H9 (cell line): ENCODE data around the gene GAN. TPM values are rescaled to one million over a fixed set of nuclear protein-coding genes. Genes with fewer than 3 reads are reported as not detected.

Experiments used
- DNase-seq: peaks from one replicate; pipeline ENCODE4 v3.0.0-alpha.2; 2017
- H2AFZ ChIP-seq: one replicate; pipeline ENCODE4 v1.6.1; 2013; ENCODE audit warnings: mild to moderate bottlenecking, low read length, control low read depth, moderate library complexity
- H2AK5ac ChIP-seq: 2 replicates; pipeline ENCODE4 v1.6.1; 2013; ENCODE audit warnings: low read length, control low read depth, mixed read lengths; ENCODE audit not compliant: insufficient read length
- H2BK120ac ChIP-seq: one replicate; pipeline ENCODE4 v1.6.1; 2013; ENCODE audit warnings: low read depth, mild to moderate bottlenecking, low read length, control low read depth, inconsistent platforms; ENCODE audit not compliant: poor library complexity, severe bottlenecking
- H2BK12ac ChIP-seq: 2 replicates; pipeline ENCODE4 v1.6.1; 2013; ENCODE audit warnings: low read length, control low read depth, mixed read lengths, low read depth; ENCODE audit not compliant: insufficient read length
- H2BK15ac ChIP-seq: 2 replicates; pipeline ENCODE4 v1.6.1; 2013; ENCODE audit warnings: low read depth, low read length, control low read depth
- H2BK20ac ChIP-seq: one replicate; pipeline ENCODE4 v1.6.1; 2013; ENCODE audit warnings: low read depth, mild to moderate bottlenecking, low read length, control low read depth, inconsistent platforms; ENCODE audit not compliant: poor library complexity, severe bottlenecking
- H2BK5ac ChIP-seq: 2 replicates; pipeline ENCODE4 v1.6.1; 2013; ENCODE audit warnings: low read length, control low read depth, mixed read lengths; ENCODE audit not compliant: insufficient read length
- H3K14ac ChIP-seq: 2 replicates; pipeline ENCODE4 v1.6.1; 2013; ENCODE audit warnings: low read length, control low read depth; ENCODE audit not compliant: insufficient read depth
- H3K18ac ChIP-seq: 2 replicates; pipeline ENCODE4 v1.6.1; 2013; ENCODE audit warnings: low read depth, mild to moderate bottlenecking, mixed read lengths, low read length, control low read depth; ENCODE audit not compliant: insufficient read length
- H3K23ac ChIP-seq: 2 replicates; pipeline ENCODE4 v1.6.1; 2013; ENCODE audit warnings: low read length, control low read depth, mixed read lengths, low read depth; ENCODE audit not compliant: insufficient read length
- H3K23me2 ChIP-seq: 2 replicates; pipeline ENCODE4 v1.6.1; 2013; ENCODE audit warnings: low read depth, mild to moderate bottlenecking, mixed read lengths, low read length, control low read depth; ENCODE audit not compliant: insufficient read length, poor library complexity, severe bottlenecking
- H3K27ac ChIP-seq: 2 replicates; pipeline ENCODE4 v1.5.1; 2013; ENCODE audit warnings: low read length, control low read depth, mixed read lengths, low read depth; ENCODE audit not compliant: insufficient read length
- H3K27me3 ChIP-seq: 2 replicates; pipeline ENCODE4 v1.6.1; 2013; ENCODE audit warnings: low read length, control low read depth, inconsistent platforms; ENCODE audit not compliant: insufficient read depth
- H3K4ac ChIP-seq: 2 replicates; pipeline ENCODE4 v1.6.1; 2013; ENCODE audit warnings: low read depth, mild to moderate bottlenecking, control low read depth, inconsistent platforms, low read length, moderate library complexity
- H3K4me1 ChIP-seq: 2 replicates; pipeline ENCODE4 v1.6.1; 2013; ENCODE audit warnings: low read length, control low read depth, inconsistent platforms; ENCODE audit not compliant: insufficient read depth
- H3K4me2 ChIP-seq: 2 replicates; pipeline ENCODE4 v1.6.1; 2013; ENCODE audit warnings: low read length, control low read depth, mixed read lengths; ENCODE audit not compliant: insufficient read length, insufficient read depth
- H3K56ac ChIP-seq: 2 replicates; pipeline ENCODE4 v1.6.1; 2013; ENCODE audit warnings: low read depth, mild to moderate bottlenecking, mixed read lengths, low read length, control low read depth; ENCODE audit not compliant: insufficient read length
- H3K79me1 ChIP-seq: 2 replicates; pipeline ENCODE4 v1.6.1; 2013; ENCODE audit warnings: low read depth, mild to moderate bottlenecking, moderate library complexity, low read length, control low read depth, inconsistent platforms; ENCODE audit not compliant: insufficient read depth, poor library complexity, severe bottlenecking
- H3K79me2 ChIP-seq: 2 replicates; pipeline ENCODE4 v1.6.1; 2013; ENCODE audit warnings: low read length, control low read depth, inconsistent platforms; ENCODE audit not compliant: insufficient read depth
- H3K9ac ChIP-seq: 2 replicates; pipeline ENCODE4 v1.6.1; 2013; ENCODE audit warnings: low read length, control low read depth, mixed read lengths; ENCODE audit not compliant: insufficient read length; ENCODE audit errors: extremely low read depth
- H3K9me3 ChIP-seq: one replicate; pipeline ENCODE4 v1.6.1; 2013; ENCODE audit warnings: low read depth, low read length, inconsistent platforms; ENCODE audit not compliant: control insufficient read depth
- H3T11ph ChIP-seq: one replicate; pipeline ENCODE4 v1.6.1; 2013; ENCODE audit warnings: mild to moderate bottlenecking, low read length, control low read depth, inconsistent platforms
- H4K20me1 ChIP-seq: one replicate; pipeline ENCODE4 v1.6.1; 2013; ENCODE audit not compliant: control insufficient read depth, insufficient read length, insufficient read depth
- H4K5ac ChIP-seq: 2 replicates; pipeline ENCODE4 v1.6.1; 2013; ENCODE audit warnings: low read depth, mild to moderate bottlenecking, mixed read lengths, low read length, control low read depth; ENCODE audit not compliant: insufficient read length
- H4K8ac ChIP-seq: replicated peaks from 2 replicates; pipeline ENCODE4 v1.6.1; 2013; ENCODE audit warnings: low read length, control low read depth, mixed read lengths, low read depth; ENCODE audit not compliant: insufficient read length
- H4K91ac ChIP-seq: 2 replicates; pipeline ENCODE4 v1.6.1; 2013; ENCODE audit warnings: low read depth, mild to moderate bottlenecking, moderate library complexity, mixed read lengths, low read length, control low read depth; ENCODE audit not compliant: insufficient read length
- H3K27ac Mint-ChIP-seq, 3 experiments: 2 replicates in 2 of 3; 3 replicates in 1 of 3; pipeline ENCODE4 v1.8.0; 2020 to 2021; ENCODE audit warnings: mixed read lengths in 3 of 3, mild to moderate bottlenecking in 1 of 3, moderate library complexity in 1 of 3
- H3K27me3 Mint-ChIP-seq: 2 replicates; pipeline ENCODE4 v1.8.0; 2021; ENCODE audit warnings: low read depth, mild to moderate bottlenecking, moderate library complexity, mixed read lengths
- H3K36me3 Mint-ChIP-seq, 3 experiments: 2 replicates in 2 of 3; 3 replicates in 1 of 3; pipeline ENCODE4 v1.8.0; 2020 to 2021; ENCODE audit warnings: low read depth in 3 of 3, mixed read lengths in 3 of 3; ENCODE audit not compliant: insufficient read depth in 1 of 3
- H3K4me1 Mint-ChIP-seq, 2 experiments: 2 replicates each; pipeline ENCODE4 v1.8.0; 2020; ENCODE audit warnings: mixed read lengths in 2 of 2
- H3K4me3 Mint-ChIP-seq, 2 experiments: 2 replicates in 1 of 2; 3 replicates in 1 of 2; pipeline ENCODE4 v1.8.0; 2020 to 2021; ENCODE audit warnings: mild to moderate bottlenecking in 2 of 2, mixed read lengths in 2 of 2, moderate library complexity in 1 of 2
- H3K9me3 Mint-ChIP-seq, 2 experiments: 2 replicates in 1 of 2; 3 replicates in 1 of 2; pipeline ENCODE4 v1.8.0; 2020; ENCODE audit warnings: mild to moderate bottlenecking in 2 of 2, mixed read lengths in 2 of 2, moderate library complexity in 1 of 2
- CTCF ChIP-seq: fragments of 200-600 bp; sonication (generic); conservative IDR thresholded peaks from 3 replicates; pipeline ENCODE4 v1.8.0; 2021; ENCODE audit warnings: antibody characterized with exemption, mild to moderate bottlenecking
- WGBS: extraction: QIAGEN DNeasy Blood & Tissue Kit; methylation state at CpG from one replicate; pipeline ENCODE4 v1.1.7; 2013; ENCODE audit warnings: missing lambda C conversion rate, low lambda C conversion rate, mixed read lengths; ENCODE audit not compliant: insufficient read length; ENCODE audit errors: extremely low coverage; 5-methylcytosine and 5-hydroxymethylcytosine counted together
- total RNA-seq: library from RNA; stranded (reverse); gene quantifications from 2 replicates; pipeline ENCODE4 v1.2.1, GENCODE V29; 2021

The GAN gene
- total RNA-seq, 1 experiment from 2014 or later, result 20.9 TPM

GRCh38 chr16:81321039-81321438 lies 6.3 kb downstream of the GAN start:
- no peaks in the 10 kb centered on the region; the same call in 1 of the 2 replicates for H3K4me1 ChIP-seq
- no peak overlapping the region for H4K5ac ChIP-seq
- H2BK20ac ChIP-seq, result no peak overlapping the region
- no peak overlapping the region for H3K27ac ChIP-seq
- H4K20me1 ChIP-seq, result peaks cover 3% of the 10 kb centered on the region
- no peak overlapping the region for H3K56ac ChIP-seq
- no peaks in the 10 kb centered on the region for H3K27me3 Mint-ChIP-seq
- WGBS, result no CpG with 5 or more reads among the region's 2 CpGs
- no peaks in the 10 kb centered on the region for H3K9me3 Mint-ChIP-seq
- H4K91ac ChIP-seq, result no peak overlapping the region
- no peak overlapping the region for H2BK5ac ChIP-seq
- no peak for DNase-seq
- H2AK5ac ChIP-seq, result no peak overlapping the region
- no peaks in the 10 kb centered on the region for H3K9me3 ChIP-seq
- no peak overlapping the region for H3K23ac ChIP-seq
- no peak overlapping the region for H3K4me2 ChIP-seq
- no peak overlapping the region for H4K8ac ChIP-seq
- H2BK12ac ChIP-seq, result no peak overlapping the region
- no peak overlapping the region for H3K14ac ChIP-seq
- H2BK15ac ChIP-seq, result no peak overlapping the region
- peaks cover 24% of the 10 kb centered on the region; the same call in 1 of the 2 replicates for H3K79me2 ChIP-seq
- no peak overlapping the region for H2BK120ac ChIP-seq
- H3K27me3 ChIP-seq, result no peaks in the 10 kb centered on the region
- H3K18ac ChIP-seq, result no peak overlapping the region
- H3K27ac Mint-ChIP-seq, result no peak overlapping the region
- no peak overlapping the region for H3K9ac ChIP-seq
- H3K23me2 ChIP-seq, result no peaks in the 10 kb centered on the region
- TF ChIP-seq CTCF, result no peak
- H3K4me3 Mint-ChIP-seq, result no peak overlapping the region
- no peak overlapping the region for H3T11ph ChIP-seq
- peaks cover 16 to 21% of the 10 kb centered on the region in 2 experiments for H3K4me1 Mint-ChIP-seq
- no peak overlapping the region for H3K4ac ChIP-seq
- no peak overlapping the region for H2AFZ ChIP-seq
- H3K79me1 ChIP-seq, result peaks cover 8% of the 10 kb centered on the region
- H3K36me3 Mint-ChIP-seq, result peaks cover 0 to 3% (median 2%) of the 10 kb centered on the region in 3 experiments; a peak in 3 of 7 replicates
